Lung (tissue), 12 donors: Measurements from ENCODE around the gene TTC7B. TPM values are rescaled to one million over a fixed set of nuclear protein-coding genes. Genes with fewer than 3 reads are reported as not detected.

Source experiments
- ATAC-seq: fragments of 200-7000 bp; cut with Tn5 transposase; one replicate; pipeline ENCODE4 v1.9.1; 2020; ENCODE audit warnings: moderate number of reproducible peaks; ENCODE audit not compliant: insufficient read depth, low FRiP score
- DNase-seq, 3 donors: peaks; one replicate each; pipeline ENCODE4 v3.0.0-alpha.2; 2013 to 2017
- H3K27ac ChIP-seq, 2 donors: one replicate each; pipeline ENCODE4 v1.5.1; 2013; ENCODE audit warnings: mild to moderate bottlenecking in 2 of 2, moderate library complexity in 2 of 2, control low read depth in 1 of 2, inconsistent platforms in 1 of 2, low read depth in 1 of 2, low read length in 1 of 2
- H3K27me3 ChIP-seq, 3 donors: one replicate each; pipeline ENCODE4 v1.5.1; 2013; ENCODE audit warnings: low read length in 2 of 3; ENCODE audit not compliant: control insufficient read depth in 3 of 3, insufficient read depth in 3 of 3
- H3K36me3 ChIP-seq, 4 donors: one replicate each; pipeline ENCODE4 v1.5.1; 2013; ENCODE audit warnings: low read length in 4 of 4, mild to moderate bottlenecking in 1 of 4, moderate library complexity in 1 of 4; ENCODE audit not compliant: control insufficient read depth in 4 of 4, insufficient read depth in 4 of 4
- H3K4me1 ChIP-seq, 5 donors: one replicate each; pipeline ENCODE4 v1.5.1; 2013; ENCODE audit warnings: low read length in 5 of 5, mild to moderate bottlenecking in 2 of 5, moderate library complexity in 1 of 5; ENCODE audit not compliant: control insufficient read depth in 5 of 5, insufficient read depth in 5 of 5
- H3K4me3 ChIP-seq: one replicate; pipeline ENCODE4 v1.5.1; 2013; ENCODE audit warnings: mild to moderate bottlenecking, control low read depth, moderate library complexity
- H3K9ac ChIP-seq, 2 donors: one replicate each; pipeline ENCODE4 v1.5.1; 2013; ENCODE audit warnings: low read length in 2 of 2, control low read depth in 1 of 2; ENCODE audit not compliant: insufficient read depth in 1 of 2
- H3K9me3 ChIP-seq, 4 donors: one replicate each; pipeline ENCODE4 v1.5.1; 2013; ENCODE audit warnings: low read length in 3 of 4, mild to moderate bottlenecking in 1 of 4, moderate library complexity in 1 of 4; ENCODE audit not compliant: control insufficient read depth in 4 of 4, insufficient read depth in 3 of 4
- CTCF ChIP-seq: IDR thresholded peaks from 2 replicates; pipeline ENCODE4 v1.5.1; 2012; ENCODE audit warnings: mild to moderate bottlenecking; ENCODE audit errors: control extremely low read depth, extremely low read depth
- WGBS, 2 donors: extraction: QIAGEN DNeasy Blood & Tissue Kit; methylation state at CpG; one replicate each; pipeline ENCODE4 v1.1.7; 2013; 5-methylcytosine and 5-hydroxymethylcytosine counted together
- polyA plus RNA-seq, 2 donors: library from polyadenylated mRNA; stranded (reverse); fragments of 200-250 nt; gene quantifications; one replicate each; pipeline ENCODE4 v1.2.1, GENCODE V29; 2013
- total RNA-seq, 2 donors: library from RNA; depleted of rRNA in 1 of 2; stranded (reverse); fragments of >200 nt in 1 of 2; gene quantifications; one replicate each; pipeline ENCODE4 v1.2.1, GENCODE V29; 2014 to 2021
- donor health status: control.
- donor health status: control.
- donor health status: Bipolar disorder and iron deficiency.
- donor health status: healthy.
- donor health status: DM: yes; HTN: yes; CAD: no.

TTC7B gene
- total and polyA plus RNA-seq, 4 donors = 11.0 to 39.6 (median 23.0) TPM

GRCh38 chr14:90502760-90503159, 313.5 kb downstream of the TTC7B start:
- H3K9me3 ChIP-seq = no peaks in the 10 kb centered on the region
- DNase-seq (no peak), ATAC-seq (no peak)
- no peak for TF ChIP-seq CTCF
- H3K4me1 ChIP-seq = peaks cover 0 to 7% (median 0%) of the 10 kb centered on the region in 5 donors
- no peak overlapping the region for H3K4me3 ChIP-seq
- H3K27ac ChIP-seq = no peak overlapping the region
- H3K9ac ChIP-seq = no peak overlapping the region
- H3K27me3 ChIP-seq = no peaks in the 10 kb centered on the region
- H3K36me3 ChIP-seq = no peaks in the 10 kb centered on the region

GRCh38 chr14:90500665-90501370, 315.4 kb downstream of the TTC7B start:
- H3K9me3 ChIP-seq = no peaks in the 10 kb centered on the region
- no peak overlapping the region for H3K9ac ChIP-seq
- no peak for ATAC-seq
- TF ChIP-seq CTCF = no peak
- H3K36me3 ChIP-seq = no peaks in the 10 kb centered on the region
- WGBS, 2 donors = 28 to 44% methylated on average over 19 of the region's 19 CpGs
- no peak overlapping the region for H3K27ac ChIP-seq
- peaks cover 0 to 7% (median 0%) of the 10 kb centered on the region in 5 donors for H3K4me1 ChIP-seq
- no peaks in the 10 kb centered on the region for H3K27me3 ChIP-seq
- DNase-seq = no peak
- no peak overlapping the region for H3K4me3 ChIP-seq

- WGBS, 2 donors = 81 to 85% methylated on average over 10 of the region's 10 CpGs
Observed at GRCh38 chr14:90499908-90500664, 316.1 kb downstream of the TTC7B start.

More at GRCh38 chr14:90499908-90500664, 316.1 kb downstream of the TTC7B start:
- Histone ChIP-seq H3K36me3 (no peaks in the 10 kb centered on the region), H3K9me3 (no peaks in the 10 kb centered on the region), H3K4me1 (peaks cover 0 to 7% (median 0%) of the 10 kb centered on the region in 5 donors), H3K9ac (no peak overlapping the region), H3K27ac (no peak overlapping the region), H3K27me3 (no peaks in the 10 kb centered on the region), H3K4me3 (no peak overlapping the region)
- ATAC-seq (no peak), DNase-seq (no peak)
- TF ChIP-seq CTCF = no peak
